Measurements from ENCODE around the gene CEL.

GRCh38 chr9:133087429-133088145 lies 25.8 kb downstream of the CEL start:
- no peak for TF ChIP-seq CTCF (IDR thresholded peaks at IDR 0.05)
- no peak for TF ChIP-seq POLR2A (IDR thresholded peaks at IDR 0.05)
- TF ChIP-seq EP300 (IDR thresholded peaks at IDR 0.05) = no peak
